Ovary (tissue), 3 donors: Measurements from ENCODE around the gene FIBCD1.

ENCODE experiments used
- POLR2A ChIP-seq: fragments of 450-650 bp; IDR thresholded peaks from one replicate; pipeline ENCODE4 v1.6.1; 2017; ENCODE audit warnings: antibody characterized with exemption, mild to moderate bottlenecking, moderate library complexity
- TF ChIP-seq, protein P1 (sequence below), 3 donors: fragments of 450-650 bp in 2 of 3; fragments of 200-600 bp in 1 of 3; IDR thresholded peaks; one replicate each; pipeline versions ENCODE4 v1.5.1 to v1.8.0; 2016 to 2022; ENCODE audit warnings: antibody characterized with exemption in 3 of 3, mild to moderate bottlenecking in 1 of 3
- donor health status: DM: no; HTN: no; CAD: no.

DNA sequence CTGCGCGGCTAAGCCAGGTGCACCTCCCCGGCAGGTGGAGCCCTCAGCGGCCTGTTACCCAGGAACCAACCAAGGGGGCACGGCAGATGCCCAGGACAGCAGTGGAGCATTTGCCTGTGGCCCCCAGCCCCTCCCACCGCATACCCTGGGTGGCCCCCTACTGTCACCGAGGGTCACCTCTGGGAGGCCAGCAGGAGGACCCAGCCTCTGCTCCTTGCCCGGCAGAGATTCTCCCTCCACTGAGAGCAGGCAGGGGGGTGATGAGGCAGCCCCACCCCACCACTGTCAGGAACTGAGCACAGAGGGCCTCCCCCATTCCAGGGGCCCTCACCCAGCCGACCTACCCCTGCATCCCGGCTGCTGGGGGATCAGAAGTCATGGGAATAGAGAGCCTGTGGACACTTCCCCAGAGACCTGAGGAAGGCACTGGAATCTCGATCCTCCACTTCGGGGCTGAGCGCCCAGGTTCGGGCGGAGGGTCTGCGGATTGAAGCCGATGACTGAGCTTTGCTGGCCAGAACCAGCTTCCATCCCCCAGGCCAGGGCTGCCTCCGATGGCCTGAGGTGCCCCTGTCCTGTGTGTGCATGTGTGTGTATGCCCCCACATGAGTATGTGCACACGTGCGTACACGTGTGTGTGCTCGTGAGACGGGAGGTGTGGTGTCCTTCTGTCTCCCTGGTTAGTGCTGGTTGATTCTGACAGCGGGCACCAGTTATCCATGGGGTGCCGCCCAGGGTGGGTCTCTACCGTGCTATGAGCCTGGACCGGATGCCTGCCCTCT, 42.6 kb downstream of the FIBCD1 start, which contains the start of gene QRFP:
- TF ChIP-seq POLR2A, result no peak
- TF ChIP-seq, protein P1, sequence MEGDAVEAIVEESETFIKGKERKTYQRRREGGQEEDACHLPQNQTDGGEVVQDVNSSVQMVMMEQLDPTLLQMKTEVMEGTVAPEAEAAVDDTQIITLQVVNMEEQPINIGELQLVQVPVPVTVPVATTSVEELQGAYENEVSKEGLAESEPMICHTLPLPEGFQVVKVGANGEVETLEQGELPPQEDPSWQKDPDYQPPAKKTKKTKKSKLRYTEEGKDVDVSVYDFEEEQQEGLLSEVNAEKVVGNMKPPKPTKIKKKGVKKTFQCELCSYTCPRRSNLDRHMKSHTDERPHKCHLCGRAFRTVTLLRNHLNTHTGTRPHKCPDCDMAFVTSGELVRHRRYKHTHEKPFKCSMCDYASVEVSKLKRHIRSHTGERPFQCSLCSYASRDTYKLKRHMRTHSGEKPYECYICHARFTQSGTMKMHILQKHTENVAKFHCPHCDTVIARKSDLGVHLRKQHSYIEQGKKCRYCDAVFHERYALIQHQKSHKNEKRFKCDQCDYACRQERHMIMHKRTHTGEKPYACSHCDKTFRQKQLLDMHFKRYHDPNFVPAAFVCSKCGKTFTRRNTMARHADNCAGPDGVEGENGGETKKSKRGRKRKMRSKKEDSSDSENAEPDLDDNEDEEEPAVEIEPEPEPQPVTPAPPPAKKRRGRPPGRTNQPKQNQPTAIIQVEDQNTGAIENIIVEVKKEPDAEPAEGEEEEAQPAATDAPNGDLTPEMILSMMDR (IDR thresholded peaks at IDR 0.05), result no peak
